ENCODE data around the gene ULK3.

Gene ULK3

DNA sequence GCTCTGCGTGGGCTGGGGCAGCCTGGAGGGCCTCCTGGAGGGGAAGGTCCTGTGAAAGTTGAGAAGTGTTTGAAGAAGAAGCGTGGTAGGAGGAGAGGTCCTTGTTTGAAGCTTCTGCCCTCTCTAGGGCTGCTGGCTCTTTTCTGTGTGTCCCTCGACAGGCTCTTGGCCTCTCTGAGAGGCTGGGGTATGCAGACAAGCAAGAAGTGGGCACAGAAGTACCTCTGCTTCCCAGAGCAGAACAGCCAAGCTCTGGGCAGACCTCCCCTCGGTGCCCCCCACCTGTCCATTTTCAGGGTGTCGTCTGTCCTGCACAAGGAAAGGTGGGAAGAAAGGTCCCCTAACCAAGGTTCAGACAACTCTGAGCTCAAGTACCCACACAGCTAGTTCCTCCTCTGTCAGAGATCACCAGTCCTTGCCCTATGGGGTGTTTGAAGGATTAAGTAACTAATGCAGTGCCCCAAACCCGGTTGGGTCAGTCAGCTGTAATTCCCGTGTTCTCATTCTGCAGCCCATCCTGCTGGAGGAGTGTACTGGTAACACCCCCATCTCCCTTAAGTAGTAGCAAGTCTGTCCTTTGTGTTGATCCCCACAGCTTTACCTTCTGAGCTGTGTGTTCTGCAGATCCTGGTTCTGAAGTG, 54.8 kb downstream of the ULK3 start:
- H3K27me3 Mint-ChIP-seq = no peaks in the 10 kb centered on the region
- peaks cover 84% of the 10 kb centered on the region for H3K4me1 Mint-ChIP-seq (ENCODE audit: low read depth)
- H3K9me3 Mint-ChIP-seq = no peaks in the 10 kb centered on the region
- H3K36me3 Mint-ChIP-seq (ENCODE audit: low read depth) = peaks cover 92% of the 10 kb centered on the region
- peak overlapping the region; percentile 97 for H3K4me3 Mint-ChIP-seq
- H3K27ac Mint-ChIP-seq = peak overlapping the region; percentile 99
- DNase-seq = no peak

DNA sequence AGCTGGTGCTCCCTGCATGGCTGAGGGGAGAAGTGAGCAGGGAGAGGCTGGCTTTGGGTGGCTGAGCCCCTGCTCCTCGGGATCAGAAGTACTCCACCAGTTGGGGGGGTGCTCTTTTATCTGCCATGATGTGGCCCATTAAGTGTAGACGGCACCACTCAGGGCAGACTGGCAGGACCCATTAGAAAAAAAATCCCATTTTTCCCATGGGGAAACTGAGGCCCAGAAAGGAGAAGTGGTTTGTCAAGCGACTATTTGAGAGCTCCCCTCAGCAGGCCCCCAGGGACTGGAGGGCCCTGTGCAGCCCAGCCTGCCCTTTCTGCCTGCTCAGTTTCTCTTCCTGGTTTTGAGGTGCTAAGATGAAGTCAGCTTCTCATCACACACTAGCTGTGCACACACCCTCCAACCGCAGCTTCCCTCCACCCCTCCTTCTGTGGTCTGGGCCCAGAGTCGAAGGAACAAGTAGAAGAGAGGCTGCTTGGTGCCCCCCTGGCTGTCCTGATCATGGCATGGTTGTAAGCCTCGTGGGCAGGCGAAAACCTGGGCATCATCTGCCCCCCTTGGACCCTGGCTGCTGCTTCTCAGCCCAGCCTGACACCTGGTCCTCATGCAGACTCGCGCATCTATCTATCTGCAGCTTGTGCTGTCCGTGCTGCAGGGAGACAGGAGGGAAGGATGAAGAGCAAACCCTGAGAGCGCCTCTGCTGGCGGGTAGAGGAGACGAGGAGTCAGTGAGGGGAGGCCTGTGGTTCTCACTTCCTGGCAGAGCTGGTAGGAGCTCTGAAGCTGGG, 55.5 kb downstream of the ULK3 start:
- Mint-ChIP-seq H3K27ac (peak overlapping the region; percentile 99), H3K4me3 (peak overlapping the region; percentile 97), H3K9me3 (no peaks in the 10 kb centered on the region), H3K36me3 (ENCODE audit: low read depth) (peaks cover 93% of the 10 kb centered on the region), H3K4me1 (ENCODE audit: low read depth) (peaks cover 77% of the 10 kb centered on the region), H3K27me3 (no peaks in the 10 kb centered on the region)
- DNase-seq = peak; percentile 90

DNA sequence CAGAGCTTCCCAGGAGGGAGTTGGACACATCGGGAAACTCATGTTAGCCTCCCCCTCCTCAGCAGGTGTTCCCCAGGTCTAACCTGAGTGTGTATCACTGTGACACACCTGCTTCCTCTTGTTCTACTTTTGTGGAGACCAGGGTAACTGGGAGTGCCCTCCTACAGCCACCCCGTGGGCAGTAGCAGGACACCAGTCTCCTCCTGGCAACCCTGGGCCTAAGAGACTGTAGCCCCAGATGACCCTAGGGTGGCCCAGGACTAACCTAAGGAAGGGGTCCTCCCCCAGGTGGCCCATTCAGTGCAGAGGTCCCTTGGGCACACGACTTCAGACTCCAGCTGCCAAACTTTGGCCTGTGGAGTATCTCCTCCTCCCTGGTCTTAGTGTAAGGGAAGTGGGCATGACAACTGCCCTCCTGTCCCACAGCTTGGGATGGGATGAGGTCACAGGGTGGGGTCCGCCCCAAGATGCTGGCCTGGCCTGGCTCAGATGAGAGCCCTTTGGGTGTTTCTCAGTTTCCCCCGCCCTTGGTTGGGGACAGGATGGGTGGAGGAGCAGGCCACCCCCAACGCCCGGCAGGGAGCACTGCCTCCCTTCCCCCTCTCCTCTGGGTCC, 56.3 kb downstream of the ULK3 start:
- Mint-ChIP-seq H3K36me3 (ENCODE audit: low read depth) (peaks cover 86% of the 10 kb centered on the region), H3K27me3 (no peaks in the 10 kb centered on the region), H3K9me3 (no peaks in the 10 kb centered on the region), H3K4me1 (ENCODE audit: low read depth) (peaks cover 69% of the 10 kb centered on the region), H3K27ac (peak overlapping the region; percentile 99), H3K4me3 (peak overlapping the region; percentile 97)
- DNase-seq = peak; percentile 35

All from activated T-cell treated with anti-CD3 and anti-CD28 coated beads, Interleukin-2, amount 50 U/mL, for 24 hours (primary cell).